ENCODE data around the gene GFRA3.

GRCh38 chr5:138230981-138231589 lies 43.3 kb downstream of the GFRA3 start:
- TF ChIP-seq BCL11A (tag by site-specific recombination; IDR thresholded peaks at IDR 0.05; ENCODE audit: low read depth) (no peak), ZBTB8A (tag by site-specific recombination; IDR thresholded peaks at IDR 0.05) (no peak), ZNF660 (tag by site-specific recombination; IDR thresholded peaks at IDR 0.05) (peak; percentile 32; the same call in 1 of the 2 replicates), CTCF (tag by site-specific recombination; IDR thresholded peaks at IDR 0.05) (no peak), KLF1 (tag by site-specific recombination; IDR thresholded peaks at IDR 0.05) (peak; percentile 66)

Data from HEK293 (cell line).